PFSK-1 (cell line): ENCODE results near the gene CHMP1B.

Source experiments
- FOXP2 ChIP-seq: optimal IDR thresholded peaks from 2 replicates; pipeline ENCODE3; 2011; ENCODE audit warnings: borderline replicate concordance, control low read depth, inconsistent platforms; ENCODE audit not compliant: insufficient read depth; ENCODE audit errors: extremely low read length, extremely low read depth
- POLR2AphosphoS5 ChIP-seq: IDR thresholded peaks from 2 replicates; pipeline ENCODE4 v1.6.1; 2012; ENCODE audit warnings: low read depth, mild to moderate bottlenecking, control low read depth, low read length, moderate library complexity
- REST ChIP-seq, 2 experiments: IDR thresholded peaks; 2 replicates each; pipeline versions ENCODE4 v1.6.1 to v1.8.0; 2011 to 2012; ENCODE audit warnings: low read depth in 2 of 2, low read length in 2 of 2, control low read depth in 1 of 2, inconsistent platforms in 1 of 2, mild to moderate bottlenecking in 1 of 2, moderate library complexity in 1 of 2; ENCODE audit not compliant: insufficient read depth in 1 of 2
- SIN3A ChIP-seq: IDR thresholded peaks from 2 replicates; pipeline ENCODE4 v1.6.1; 2012; ENCODE audit warnings: mild to moderate bottlenecking, low read length, moderate library complexity, borderline replicate concordance; ENCODE audit not compliant: insufficient read depth
- TAF1 ChIP-seq: IDR thresholded peaks from 2 replicates; pipeline ENCODE4 v1.6.1; 2012; ENCODE audit warnings: low read length, control low read depth, borderline replicate concordance; ENCODE audit not compliant: insufficient read depth

The CHMP1B gene

GRCh38 chr18:11817229-11817628, 34.0 kb upstream of the CHMP1B start:
- TF ChIP-seq FOXP2 (no peak), TAF1 (no peak), REST (IDR thresholded peaks at IDR 0.05; ENCODE audit: insufficient read depth in 1 of 2, low read depth in 2 of 2, low read length in 2 of 2) (no peak), SIN3A (no peak), POLR2AphosphoS5 (no peak)

- TF ChIP-seq REST (IDR thresholded peaks at IDR 0.05; ENCODE audit: insufficient read depth in 1 of 2, low read depth in 2 of 2, low read length in 2 of 2): no peak
- TF ChIP-seq FOXP2: no peak
- no peak for TF ChIP-seq POLR2AphosphoS5
- TF ChIP-seq SIN3A: no peak
- TF ChIP-seq TAF1: no peak
These were observed 32.6 kb upstream of the CHMP1B start for GRCh38 chr18:11818486-11819203.

- TF ChIP-seq FOXP2: no peak
- TF ChIP-seq REST (IDR thresholded peaks at IDR 0.05; ENCODE audit: insufficient read depth in 1 of 2, low read depth in 2 of 2, low read length in 2 of 2): no peak
These were observed 31.3 kb upstream of the CHMP1B start for GRCh38 chr18:11819938-11820337.

- TF ChIP-seq POLR2AphosphoS5: no peak
- no peak for TF ChIP-seq REST (IDR thresholded peaks at IDR 0.05; ENCODE audit: insufficient read depth in 1 of 2, low read depth in 2 of 2, low read length in 2 of 2)
- TF ChIP-seq SIN3A: no peak
- no peak for TF ChIP-seq FOXP2
- no peak for TF ChIP-seq TAF1
These were observed 30.5 kb upstream of the CHMP1B start for GRCh38 chr18:11820697-11821096.

- TF ChIP-seq FOXP2: no peak
- no peak for TF ChIP-seq TAF1
- TF ChIP-seq SIN3A: no peak
- no peak for TF ChIP-seq POLR2AphosphoS5
- no peak for TF ChIP-seq REST (IDR thresholded peaks at IDR 0.05; ENCODE audit: insufficient read depth in 1 of 2, low read depth in 2 of 2, low read length in 2 of 2)
These were observed 30.0 kb upstream of the CHMP1B start for GRCh38 chr18:11821208-11821607.
